ENCODE data around the gene TRAF3IP1. TPM values are rescaled to one million over a fixed set of nuclear protein-coding genes. Genes with fewer than 3 reads are reported as not detected.
"Not testable (repeated sequence)": the region's sequence is repeated elsewhere in the genome, so short reads cannot be mapped to it uniquely, and the experiment has no call there.

TRAF3IP1 gene
- total RNA-seq, 6 donors from 2014 or later, result 14.0 to 26.8 (median 18.8) TPM

DNA sequence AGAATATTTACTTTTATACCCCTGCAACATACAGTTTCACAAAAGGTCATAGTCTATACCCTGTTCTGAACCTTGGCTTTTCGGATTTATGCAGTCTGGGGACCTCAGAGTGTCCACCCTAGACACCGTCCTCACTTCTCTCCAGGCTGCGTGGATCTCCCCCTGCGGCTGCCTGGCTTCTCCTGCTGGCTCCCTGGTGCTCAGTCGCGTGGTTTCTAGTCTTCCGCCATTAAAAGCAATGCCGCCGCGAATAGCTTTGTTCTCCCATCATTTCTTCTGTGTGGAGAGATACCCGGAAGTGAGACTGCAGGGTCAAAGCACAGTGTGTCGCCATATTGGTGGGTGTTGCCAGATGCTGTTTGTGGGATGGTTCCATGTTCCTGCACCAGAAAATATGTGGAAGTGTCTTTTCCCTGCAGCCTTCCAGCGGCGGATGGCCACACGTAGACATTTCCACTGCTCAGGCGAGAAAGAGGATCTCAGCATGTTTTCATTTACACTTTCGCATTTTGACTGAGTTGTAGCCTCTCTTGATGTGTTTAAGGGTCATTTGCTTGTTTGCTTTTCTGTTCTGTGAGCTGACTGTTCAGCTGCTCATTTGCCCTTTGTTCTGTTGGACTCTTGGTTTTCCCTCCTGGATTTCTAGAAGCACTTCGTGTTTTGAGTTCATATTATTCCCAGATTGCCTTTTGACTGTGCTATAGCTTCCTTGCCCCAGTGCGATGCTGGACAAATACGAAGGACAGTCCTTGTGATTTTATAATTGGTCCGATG is 83.5 kb downstream of the TRAF3IP1 start:
- TF ChIP-seq, protein P1, sequence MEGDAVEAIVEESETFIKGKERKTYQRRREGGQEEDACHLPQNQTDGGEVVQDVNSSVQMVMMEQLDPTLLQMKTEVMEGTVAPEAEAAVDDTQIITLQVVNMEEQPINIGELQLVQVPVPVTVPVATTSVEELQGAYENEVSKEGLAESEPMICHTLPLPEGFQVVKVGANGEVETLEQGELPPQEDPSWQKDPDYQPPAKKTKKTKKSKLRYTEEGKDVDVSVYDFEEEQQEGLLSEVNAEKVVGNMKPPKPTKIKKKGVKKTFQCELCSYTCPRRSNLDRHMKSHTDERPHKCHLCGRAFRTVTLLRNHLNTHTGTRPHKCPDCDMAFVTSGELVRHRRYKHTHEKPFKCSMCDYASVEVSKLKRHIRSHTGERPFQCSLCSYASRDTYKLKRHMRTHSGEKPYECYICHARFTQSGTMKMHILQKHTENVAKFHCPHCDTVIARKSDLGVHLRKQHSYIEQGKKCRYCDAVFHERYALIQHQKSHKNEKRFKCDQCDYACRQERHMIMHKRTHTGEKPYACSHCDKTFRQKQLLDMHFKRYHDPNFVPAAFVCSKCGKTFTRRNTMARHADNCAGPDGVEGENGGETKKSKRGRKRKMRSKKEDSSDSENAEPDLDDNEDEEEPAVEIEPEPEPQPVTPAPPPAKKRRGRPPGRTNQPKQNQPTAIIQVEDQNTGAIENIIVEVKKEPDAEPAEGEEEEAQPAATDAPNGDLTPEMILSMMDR (IDR thresholded peaks at IDR 0.05), result no peak
- TF ChIP-seq POLR2A (IDR thresholded peaks at IDR 0.05) (no peak), POLR2AphosphoS5 (IDR thresholded peaks at IDR 0.05) (no peak), EP300 (IDR thresholded peaks at IDR 0.05) (no peak)
- Histone ChIP-seq H3K27me3 (no peaks in the 10 kb centered on the region), H3K27ac (no peak overlapping the region), H3K4me1 (peaks cover 0 to 8% (median 0%) of the 10 kb centered on the region in 4 donors), H3K9me3 (no peaks in the 10 kb centered on the region), H3K36me3 (peaks cover 0 to 12% (median 0%) of the 10 kb centered on the region in 4 donors), H3K4me3 (peak overlapping the region in 3 of 4 donors; percentile 4 to 26 (median 20))
- ATAC-seq (ENCODE audit: low FRiP score in 2 of 2), result peak in 1 of 2 donors; percentile 24
- 82% methylated on average over 21 of the region's 21 CpGs for WGBS, 2 donors
- DNase-seq, result no peak

DNA sequence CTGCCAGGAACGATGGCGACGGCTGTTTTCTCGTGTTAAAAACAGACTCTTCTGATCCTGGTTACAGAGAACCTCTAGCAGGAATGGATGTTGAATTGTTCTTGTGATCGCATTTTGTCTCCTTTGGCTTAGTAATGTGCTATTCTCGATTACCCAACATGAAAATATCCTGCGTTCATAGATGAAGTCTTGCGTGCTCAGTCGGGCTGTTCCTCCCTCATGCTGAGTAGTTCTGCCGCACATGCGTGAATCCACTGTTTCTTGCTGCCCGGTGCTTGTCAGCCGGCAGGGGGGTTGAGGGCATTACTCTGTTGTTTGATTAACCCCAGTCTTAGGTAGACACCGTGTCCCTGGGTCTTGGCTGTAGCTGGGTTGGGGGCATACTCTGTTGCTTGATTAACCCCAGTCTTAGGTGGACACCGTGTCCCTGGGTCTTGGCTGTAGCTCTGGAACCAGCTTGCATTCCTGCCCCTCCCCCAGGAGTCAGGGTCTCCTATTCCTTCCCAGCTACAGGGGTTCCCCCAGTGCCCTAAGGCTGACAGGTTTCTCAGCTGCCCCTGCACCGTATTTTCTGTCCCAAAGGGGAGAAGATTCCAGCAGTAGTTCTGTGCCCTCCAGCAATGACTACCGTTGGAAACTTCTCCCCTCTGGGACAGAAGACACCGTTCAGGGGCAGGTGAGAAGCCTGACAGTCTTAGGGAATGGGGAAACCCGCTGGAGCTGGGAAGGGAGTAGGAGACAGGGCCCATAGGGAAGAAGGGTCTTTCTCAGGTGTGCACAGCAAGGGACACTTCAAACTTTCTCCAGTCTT is 84.3 kb downstream of the TRAF3IP1 start:
- DNase-seq (peak in 1 of 2 donors; percentile 61), ATAC-seq (ENCODE audit: low FRiP score in 2 of 2) (peak; percentile 7 to 11)
- peaks cover 0 to 4% (median 0%) of the 10 kb centered on the region in 4 donors for H3K36me3 ChIP-seq
- 72 to 78% methylated on average over 17 to 19 of the region's 19 CpGs for WGBS, 2 donors
- H3K27me3 ChIP-seq, result no peaks in the 10 kb centered on the region
- peak overlapping the region in 3 of 4 donors; percentile 4 to 26 (median 20) for H3K4me3 ChIP-seq
- no peak overlapping the region for H3K27ac ChIP-seq
- TF ChIP-seq, protein P1 (IDR thresholded peaks at IDR 0.05), result peak in 1 of 6 experiments; percentile 20
- TF ChIP-seq POLR2A (IDR thresholded peaks at IDR 0.05) (peak in 1 of 4 donors; percentile 13), POLR2AphosphoS5 (IDR thresholded peaks at IDR 0.05) (no peak)
- no peaks in the 10 kb centered on the region for H3K9me3 ChIP-seq
- peaks cover 0 to 8% (median 0%) of the 10 kb centered on the region in 4 donors for H3K4me1 ChIP-seq

DNA sequence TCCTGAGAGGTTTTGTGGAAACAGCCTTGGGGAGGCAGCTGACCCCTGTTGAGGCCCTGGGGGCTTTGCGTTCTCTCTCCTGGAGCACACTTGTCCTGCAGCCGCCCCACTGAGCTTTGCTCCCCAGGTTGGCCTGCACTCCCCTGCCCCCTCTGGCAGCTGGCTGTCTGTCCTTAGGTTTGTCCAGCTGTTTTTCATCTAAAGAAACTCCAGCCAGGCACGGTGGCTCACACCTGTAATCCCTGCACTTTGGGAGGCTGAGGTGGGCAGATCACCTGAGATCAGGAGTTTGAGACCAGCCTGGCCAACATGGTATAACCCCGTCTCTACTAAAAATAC is 84.9 kb downstream of the TRAF3IP1 start:
- not testable (repeated sequence) for H3K4me3 ChIP-seq; H3K4me1 ChIP-seq; H3K27ac ChIP-seq; H3K27me3 ChIP-seq; DNase-seq; ATAC-seq (ENCODE audit: low FRiP score in 2 of 2); H3K9me3 ChIP-seq; H3K36me3 ChIP-seq
- 97 to 98% methylated on average over 4 of the region's 4 CpGs for WGBS, 2 donors

DNA sequence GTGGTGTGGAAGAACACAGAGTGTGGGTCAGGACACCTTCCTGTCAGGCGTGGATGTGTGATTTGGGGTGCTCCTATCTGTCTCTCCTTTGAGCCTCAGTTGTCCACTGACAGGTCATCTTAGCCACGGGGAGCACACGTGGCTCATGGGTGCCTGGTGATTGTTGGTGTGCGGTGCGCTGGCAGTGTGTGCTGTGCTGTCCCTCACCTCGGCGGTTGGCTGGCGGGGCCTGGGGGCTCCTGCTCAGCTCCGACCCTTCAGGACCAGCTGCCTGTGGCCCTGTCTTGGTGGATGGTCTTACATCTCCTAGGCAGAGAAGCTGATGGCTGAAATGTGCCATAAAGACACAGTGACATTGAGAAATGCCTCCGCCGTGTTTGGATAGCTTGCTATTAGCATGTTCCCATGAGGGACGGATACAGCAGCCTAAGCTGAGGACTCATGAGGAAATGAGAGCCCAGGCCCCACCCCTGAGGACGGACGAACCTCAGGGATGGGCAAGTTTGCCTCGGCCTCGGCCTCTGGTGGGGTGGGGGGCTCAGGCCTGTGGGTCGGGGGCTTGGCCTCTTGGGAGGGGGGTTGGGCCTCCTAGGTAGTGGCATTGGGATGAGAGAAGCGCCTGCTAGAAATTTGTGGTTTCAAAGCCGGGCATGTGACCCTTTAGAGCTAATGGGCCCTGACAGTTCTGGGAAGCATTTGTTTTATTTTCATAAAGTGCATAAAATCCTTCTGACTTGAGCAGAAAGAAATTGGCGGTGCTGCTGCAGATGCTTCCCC is 86.1 kb downstream of the TRAF3IP1 start:
- peak in 1 of 2 donors; percentile 3 for ATAC-seq (ENCODE audit: low FRiP score in 2 of 2)
- Histone ChIP-seq H3K9me3 (no peaks in the 10 kb centered on the region), H3K27ac (no peak overlapping the region), H3K36me3 (no peaks in the 10 kb centered on the region), H3K4me3 (no peak overlapping the region), H3K4me1 (peaks cover 0 to 8% (median 0%) of the 10 kb centered on the region in 4 donors), H3K27me3 (no peaks in the 10 kb centered on the region)
- TF ChIP-seq, protein P1 (IDR thresholded peaks at IDR 0.05), result no peak
- TF ChIP-seq POLR2A (IDR thresholded peaks at IDR 0.05), result no peak
- no peak for TF ChIP-seq POLR2AphosphoS5 (IDR thresholded peaks at IDR 0.05)
- TF ChIP-seq EP300 (IDR thresholded peaks at IDR 0.05), result no peak
- 88 to 91% methylated on average over 19 to 20 of the region's 20 CpGs for WGBS, 2 donors
- no peak for DNase-seq

DNA sequence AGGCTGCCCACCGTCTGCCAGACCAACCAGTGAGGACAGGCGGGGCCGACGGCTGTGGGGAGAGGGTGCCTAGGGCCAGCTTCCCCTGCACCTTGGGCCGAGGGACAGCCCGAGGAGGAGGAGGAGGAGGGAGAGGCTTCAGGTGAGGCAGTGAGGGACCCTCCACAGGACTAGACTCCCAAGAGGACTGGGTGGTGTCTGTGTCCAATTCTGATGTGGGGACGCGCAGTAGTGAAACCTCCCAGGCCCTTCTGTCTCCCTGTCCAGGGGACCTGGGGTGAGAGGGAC is 86.6 kb downstream of the TRAF3IP1 start:
- whole genome bisulfite sequencing, 2 donors, result 87 to 88% methylated on average over 8 of the region's 8 CpGs
- no peak for DNase-seq
- H3K27ac ChIP-seq, result no peak overlapping the region

More for the DNA sequence above, 86.6 kb downstream of the TRAF3IP1 start:
- TF ChIP-seq POLR2AphosphoS5 (IDR thresholded peaks at IDR 0.05) (no peak), EP300 (IDR thresholded peaks at IDR 0.05) (no peak)
- TF ChIP-seq, protein P1 (IDR thresholded peaks at IDR 0.05), result no peak
- no peak for ATAC-seq (ENCODE audit: low FRiP score in 2 of 2)
- H3K4me1 ChIP-seq, result peaks cover 0 to 8% (median 0%) of the 10 kb centered on the region in 4 donors
- H3K36me3 ChIP-seq, result no peaks in the 10 kb centered on the region
- no peaks in the 10 kb centered on the region for H3K27me3 ChIP-seq
- no peak overlapping the region for H3K4me3 ChIP-seq
- H3K9me3 ChIP-seq, result no peaks in the 10 kb centered on the region
